Natural killer cell (primary cell): Measurements from ENCODE around the gene PTBP3. TPM values are rescaled to one million over a fixed set of nuclear protein-coding genes. Genes with fewer than 3 reads are reported as not detected.

Experiments
- ATAC-seq, 3 donors: fragments of 150-1000 bp in 2 of 3; fragments of 200-7000 bp in 1 of 3; cut with Tn5 transposase; 1 replicate in 1 of 3; 2 replicates in 2 of 3; pipeline ENCODE4 v1.10.0; 2021; ENCODE audit warnings: mild to moderate bottlenecking in 2 of 3, moderate library complexity in 2 of 3
- DNase-seq, 2 donors: peaks; one replicate each; pipeline versions ENCODE4 v3.0.0 to v3.0.0-alpha.2; 2013 to 2021; ENCODE audit warnings: mixed read lengths in 1 of 2
- H3K27ac ChIP-seq: one replicate; pipeline ENCODE4 v1.5.1; 2013; ENCODE audit warnings: mild to moderate bottlenecking, low read length
- H3K27me3 ChIP-seq: one replicate; pipeline ENCODE4 v1.6.1; 2013; ENCODE audit warnings: low read length; ENCODE audit not compliant: control insufficient read depth, insufficient read depth
- H3K36me3 ChIP-seq: one replicate; pipeline ENCODE4 v1.6.1; 2013; ENCODE audit warnings: low read length; ENCODE audit not compliant: control insufficient read depth, insufficient read depth
- H3K4me1 ChIP-seq: one replicate; pipeline ENCODE4 v1.6.1; 2013; ENCODE audit warnings: low read length; ENCODE audit not compliant: control insufficient read depth, insufficient read depth
- H3K4me3 ChIP-seq: one replicate; pipeline ENCODE4 v1.5.1; 2013; ENCODE audit warnings: low read length
- H3K9me3 ChIP-seq: one replicate; pipeline ENCODE4 v1.6.1; 2013; ENCODE audit warnings: low read length; ENCODE audit not compliant: control insufficient read depth, insufficient read depth
- H3K27ac Mint-ChIP-seq, 2 donors: one replicate each; pipeline ENCODE4 v1.8.0; 2022; ENCODE audit warnings: mild to moderate bottlenecking in 2 of 2, mixed read lengths in 2 of 2, moderate library complexity in 1 of 2
- H3K27me3 Mint-ChIP-seq, 2 donors: one replicate each; pipeline ENCODE4 v1.8.0; 2022; ENCODE audit warnings: low read depth in 2 of 2, mixed read lengths in 2 of 2
- H3K36me3 Mint-ChIP-seq: one replicate; pipeline ENCODE4 v1.8.0; 2022; ENCODE audit warnings: mixed read lengths
- H3K4me1 Mint-ChIP-seq, 2 donors: one replicate each; pipeline ENCODE4 v1.8.0; 2022; ENCODE audit warnings: mixed read lengths in 2 of 2
- H3K4me3 Mint-ChIP-seq: one replicate; pipeline ENCODE4 v1.8.0; 2022; ENCODE audit warnings: mild to moderate bottlenecking, moderate library complexity, mixed read lengths
- H3K9me3 Mint-ChIP-seq, 2 donors: one replicate each; pipeline ENCODE4 v1.8.0; 2022; ENCODE audit warnings: mixed read lengths in 2 of 2
- WGBS: methylation state at CpG from one replicate; pipeline ENCODE4 v1.1.7; 2013; ENCODE audit warnings: missing lambda C conversion rate; ENCODE audit not compliant: insufficient coverage; 5-methylcytosine and 5-hydroxymethylcytosine counted together
- intact Hi-C: fragments of 100-400 bp; cut with micrococcal nuclease; formaldehyde crosslinking; loops from one replicate; pipeline ENCODE4 v1.14.2; 2022
- total RNA-seq, 4 donors: library from RNA; stranded (reverse); fragments of 120-200 nt in 1 of 4; gene quantifications; one replicate each; pipeline versions ENCODE4 v1.2.3 to v1.2.4, GENCODE V29; 2013 to 2022
- TF ChIP-seq, protein P1 (sequence below): fragments of 200-600 bp; IDR thresholded peaks from one replicate; pipeline ENCODE4 v1.8.0; 2022; ENCODE audit warnings: antibody characterized with exemption

PTBP3 gene
- total RNA-seq, 3 donors from 2014 or later (not counting 1 experiment from before 2014, with no cell fraction given): 135 to 156 (median 140) TPM

DNA sequence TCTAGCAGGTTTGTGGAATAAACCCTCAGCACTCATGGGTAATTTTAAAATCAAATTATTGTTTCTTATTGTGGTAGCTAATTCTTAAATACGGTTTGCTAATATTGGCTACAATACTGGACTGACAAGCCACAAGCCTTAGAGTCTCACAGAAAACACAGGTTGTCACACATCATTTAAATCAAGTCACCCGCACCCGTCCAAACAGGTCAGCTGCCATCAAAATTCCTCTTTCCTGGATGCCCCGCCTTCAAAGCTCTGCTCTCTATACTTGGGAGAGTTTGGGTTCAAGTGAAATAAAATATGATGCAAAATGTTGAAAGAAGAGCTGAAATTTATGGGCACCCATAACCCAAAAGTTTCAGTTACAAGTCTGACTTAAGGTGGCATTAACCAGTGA is 146.0 kb downstream of the PTBP3 start:
- 100% methylated on average over 3 of the region's 4 CpGs for WGBS
- peaks cover 4 to 13% of the 10 kb centered on the region in 2 donors for H3K4me1 Mint-ChIP-seq
- no peak overlapping the region for H3K4me3 Mint-ChIP-seq
- TF ChIP-seq, protein P1, sequence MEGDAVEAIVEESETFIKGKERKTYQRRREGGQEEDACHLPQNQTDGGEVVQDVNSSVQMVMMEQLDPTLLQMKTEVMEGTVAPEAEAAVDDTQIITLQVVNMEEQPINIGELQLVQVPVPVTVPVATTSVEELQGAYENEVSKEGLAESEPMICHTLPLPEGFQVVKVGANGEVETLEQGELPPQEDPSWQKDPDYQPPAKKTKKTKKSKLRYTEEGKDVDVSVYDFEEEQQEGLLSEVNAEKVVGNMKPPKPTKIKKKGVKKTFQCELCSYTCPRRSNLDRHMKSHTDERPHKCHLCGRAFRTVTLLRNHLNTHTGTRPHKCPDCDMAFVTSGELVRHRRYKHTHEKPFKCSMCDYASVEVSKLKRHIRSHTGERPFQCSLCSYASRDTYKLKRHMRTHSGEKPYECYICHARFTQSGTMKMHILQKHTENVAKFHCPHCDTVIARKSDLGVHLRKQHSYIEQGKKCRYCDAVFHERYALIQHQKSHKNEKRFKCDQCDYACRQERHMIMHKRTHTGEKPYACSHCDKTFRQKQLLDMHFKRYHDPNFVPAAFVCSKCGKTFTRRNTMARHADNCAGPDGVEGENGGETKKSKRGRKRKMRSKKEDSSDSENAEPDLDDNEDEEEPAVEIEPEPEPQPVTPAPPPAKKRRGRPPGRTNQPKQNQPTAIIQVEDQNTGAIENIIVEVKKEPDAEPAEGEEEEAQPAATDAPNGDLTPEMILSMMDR: no peak
- no peaks in the 10 kb centered on the region for H3K4me1 ChIP-seq
- H3K27ac Mint-ChIP-seq: no peak overlapping the region
- ATAC-seq (no peak), DNase-seq (no peak)
- no peak overlapping the region for H3K27ac ChIP-seq
- H3K36me3 Mint-ChIP-seq: no peaks in the 10 kb centered on the region
- no peaks in the 10 kb centered on the region for H3K36me3 ChIP-seq
- no peaks in the 10 kb centered on the region for H3K9me3 Mint-ChIP-seq
- H3K27me3 Mint-ChIP-seq: no peaks in the 10 kb centered on the region
- H3K27me3 ChIP-seq: no peaks in the 10 kb centered on the region
- intact Hi-C loops: no loop called here
- no peak overlapping the region for H3K4me3 ChIP-seq
- H3K9me3 ChIP-seq: no peaks in the 10 kb centered on the region

DNA sequence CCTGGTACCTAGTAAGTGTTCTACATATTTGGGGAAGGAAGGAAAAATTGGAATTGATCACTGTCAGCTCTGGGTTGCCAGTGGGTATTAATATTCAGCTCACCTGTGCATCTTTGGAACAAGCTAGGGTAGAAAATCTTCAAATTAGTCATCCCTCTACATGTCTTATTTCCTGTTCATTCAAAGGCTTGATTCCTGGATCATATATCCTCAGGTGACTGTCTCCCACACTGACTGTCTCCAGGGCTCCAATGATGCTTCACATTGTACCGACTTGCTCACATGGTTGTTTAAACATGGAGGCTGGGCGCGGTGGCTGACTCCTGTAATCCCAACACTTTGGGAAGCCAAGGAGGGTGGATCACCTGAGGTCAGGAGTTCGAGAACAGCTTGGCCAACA is 146.7 kb downstream of the PTBP3 start:
- DNase-seq (no peak), ATAC-seq (no peak)
- WGBS: 99% methylated on average over 4 of the region's 4 CpGs
- no peak overlapping the region for H3K27ac Mint-ChIP-seq
- no peaks in the 10 kb centered on the region for H3K9me3 ChIP-seq
- H3K4me1 Mint-ChIP-seq: peaks cover 7 to 15% of the 10 kb centered on the region in 2 donors
- no peaks in the 10 kb centered on the region for H3K27me3 ChIP-seq
- H3K4me3 Mint-ChIP-seq: no peak overlapping the region
- H3K36me3 ChIP-seq: no peaks in the 10 kb centered on the region
- intact Hi-C loops: no loop called here
- H3K27me3 Mint-ChIP-seq: no peaks in the 10 kb centered on the region
- TF ChIP-seq, protein P1: no peak
- no peaks in the 10 kb centered on the region for H3K9me3 Mint-ChIP-seq
- no peak overlapping the region for H3K27ac ChIP-seq
- H3K4me1 ChIP-seq: no peaks in the 10 kb centered on the region
- no peak overlapping the region for H3K4me3 ChIP-seq
- H3K36me3 Mint-ChIP-seq: no peaks in the 10 kb centered on the region

- 91% methylated on average over 2 of the region's 2 CpGs for WGBS
- Mint-ChIP-seq H3K27ac (peak overlapping the region in 1 of 2 donors; percentile 28), H3K4me3 (no peak overlapping the region), H3K4me1 (peaks cover 25 to 32% of the 10 kb centered on the region in 2 donors), H3K27me3 (no peaks in the 10 kb centered on the region), H3K36me3 (no peaks in the 10 kb centered on the region), H3K9me3 (no peaks in the 10 kb centered on the region)
- Histone ChIP-seq H3K9me3 (no peaks in the 10 kb centered on the region), H3K27me3 (no peaks in the 10 kb centered on the region), H3K4me1 (peaks cover 15% of the 10 kb centered on the region), H3K27ac (no peak overlapping the region), H3K36me3 (no peaks in the 10 kb centered on the region), H3K4me3 (no peak overlapping the region)
- no peak for DNase-seq
- intact Hi-C loops: no loop called here
- TF ChIP-seq, protein P1: no peak
- ATAC-seq: no peak
Measured at GRCh38 chr9:112184946-112185345, 148.5 kb downstream of the PTBP3 start.

- Mint-ChIP-seq H3K36me3 (no peaks in the 10 kb centered on the region), H3K27ac (peak overlapping the region in 1 of 2 donors; percentile 28), H3K9me3 (no peaks in the 10 kb centered on the region), H3K27me3 (no peaks in the 10 kb centered on the region), H3K4me1 (peaks cover 25 to 29% of the 10 kb centered on the region in 2 donors), H3K4me3 (no peak overlapping the region)
- intact Hi-C loops: no loop called here
- Histone ChIP-seq H3K36me3 (no peaks in the 10 kb centered on the region), H3K4me1 (peaks cover 22% of the 10 kb centered on the region), H3K27ac (no peak overlapping the region), H3K27me3 (no peaks in the 10 kb centered on the region), H3K4me3 (no peak overlapping the region), H3K9me3 (no peaks in the 10 kb centered on the region)
- TF ChIP-seq, protein P1: no peak
- WGBS: no CpG with 5 or more reads among the region's 3 CpGs
- DNase-seq (no peak), ATAC-seq (no peak)
Measured at GRCh38 chr9:112184221-112184620, 149.2 kb downstream of the PTBP3 start.
